ENCODE results near the gene TSPEAR.

Gene TSPEAR

DNA sequence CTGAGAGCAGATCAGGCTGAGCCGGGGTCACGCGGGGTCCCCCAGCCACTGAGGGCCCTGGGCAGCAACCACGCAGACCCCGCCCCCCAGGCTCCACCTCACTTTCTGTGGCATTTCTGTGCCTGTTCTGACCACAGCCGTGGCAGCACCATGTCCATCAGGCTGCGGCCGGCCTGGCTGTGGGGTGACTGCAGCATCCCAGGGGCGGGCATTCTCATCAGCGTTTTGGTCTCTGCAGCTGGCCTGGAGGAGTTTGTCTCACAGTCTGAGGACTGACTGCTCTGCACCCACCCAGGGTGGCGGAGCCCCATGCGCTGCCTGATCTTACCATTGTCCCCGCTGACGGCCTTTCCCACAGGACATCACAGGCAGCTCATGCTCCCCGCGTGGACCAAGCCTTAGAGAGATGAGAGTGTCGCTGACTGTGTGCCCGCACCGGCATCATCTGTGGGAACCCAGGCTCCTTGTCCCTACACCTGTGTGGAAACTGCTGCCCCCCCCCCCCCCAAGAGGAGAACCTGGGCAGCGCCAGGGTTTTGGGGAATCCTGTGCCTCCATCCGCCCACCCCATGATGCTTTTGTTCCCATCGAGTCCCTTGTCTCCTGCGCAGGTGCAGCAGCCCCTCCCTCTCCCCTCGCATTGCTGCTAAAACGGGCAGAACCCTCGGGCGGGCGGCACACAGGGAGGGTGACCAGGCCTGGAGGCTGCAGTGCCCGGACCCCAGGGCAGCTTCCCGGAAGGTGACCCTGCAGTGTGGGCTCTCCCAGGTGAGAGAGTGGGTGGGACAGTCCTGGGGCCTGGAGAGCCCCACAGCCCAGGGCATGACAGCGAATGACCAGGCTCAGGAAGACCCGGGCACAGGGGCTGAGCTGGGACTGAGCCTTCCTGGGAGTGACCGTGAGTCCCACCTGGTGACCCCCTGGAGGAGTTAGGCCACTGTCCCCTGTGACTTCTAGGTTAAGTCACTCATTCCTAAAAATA, 173.2 kb downstream of the TSPEAR start:
- DNase-seq, result no peak

DNA sequence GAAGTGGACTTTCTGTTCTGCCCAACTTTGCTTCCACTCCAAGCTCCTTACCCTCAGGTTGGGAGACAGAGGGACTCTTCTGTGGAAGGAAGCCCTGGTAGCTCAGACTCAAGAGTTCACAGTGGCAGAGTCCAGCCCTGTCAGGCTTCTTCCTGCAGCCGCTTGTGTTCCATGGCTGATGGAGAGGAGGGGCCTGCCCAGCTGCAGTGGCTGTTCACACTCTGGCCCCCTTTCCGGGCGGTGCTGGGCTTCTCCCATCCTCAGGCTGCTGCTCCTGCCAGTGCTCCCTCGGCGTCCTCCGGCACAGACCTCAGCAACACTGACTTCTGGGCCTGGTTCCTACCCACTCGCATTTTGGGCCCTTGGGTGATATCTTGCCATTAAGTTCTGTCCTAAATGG, 175.4 kb downstream of the TSPEAR start:
- no peak for DNase-seq

DNA sequence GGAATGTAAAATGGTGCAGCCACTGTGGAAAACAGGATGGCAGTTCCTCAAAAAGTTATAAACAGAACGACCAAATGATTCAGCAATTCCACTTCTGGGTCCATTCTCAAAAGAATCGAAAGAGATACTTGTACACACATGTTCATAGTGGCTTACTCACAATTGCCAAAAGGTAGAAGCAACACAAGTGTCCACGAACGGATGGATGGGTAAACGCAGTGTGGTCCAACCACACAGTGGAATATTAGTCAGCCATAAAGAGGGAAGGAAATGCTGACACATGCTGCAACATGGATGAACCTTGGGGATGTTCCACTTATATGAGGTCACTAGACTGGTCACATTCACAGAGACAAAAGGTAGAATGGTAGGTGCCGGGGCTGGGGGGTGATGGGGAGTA, 176.7 kb downstream of the TSPEAR start:
- no peak for DNase-seq

DNA sequence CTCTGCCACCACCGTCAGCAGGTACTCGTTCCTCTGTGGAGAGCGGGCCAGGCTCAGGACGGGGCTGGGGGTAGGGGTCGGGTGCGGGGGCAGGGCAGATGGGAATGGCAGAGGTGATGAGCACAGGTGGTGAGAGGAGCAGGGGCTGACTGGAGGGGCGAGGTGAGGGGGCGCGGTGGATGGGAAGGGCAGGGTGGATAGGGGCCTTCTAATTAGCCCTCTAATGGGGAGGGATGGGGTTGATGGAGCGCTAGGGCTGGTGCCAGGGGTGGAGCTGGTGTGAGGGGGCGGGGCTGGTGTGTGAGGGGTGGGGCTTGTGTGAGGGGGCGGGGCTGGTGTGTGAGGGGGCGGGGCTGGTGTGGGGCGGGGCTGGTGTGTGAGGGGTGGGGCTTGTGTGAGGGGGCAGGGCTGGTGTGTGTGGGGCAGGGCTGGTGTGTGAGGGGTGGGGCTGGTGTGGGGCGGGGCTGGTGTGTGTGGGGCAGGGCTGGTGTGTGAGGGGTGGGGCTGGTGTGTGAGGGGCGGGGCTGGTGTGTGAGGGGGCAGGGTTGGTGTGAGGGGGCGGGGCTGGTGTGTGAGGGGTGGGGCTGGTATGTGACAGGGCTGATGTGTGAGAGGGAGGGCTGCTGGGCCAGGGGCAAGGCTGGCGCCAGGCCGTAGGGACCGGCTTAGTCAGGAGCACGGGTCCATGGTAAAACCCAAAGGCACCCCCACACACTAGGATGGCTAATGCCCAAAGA, 177.3 kb downstream of the TSPEAR start:
- DNase-seq, result no peak

DNA sequence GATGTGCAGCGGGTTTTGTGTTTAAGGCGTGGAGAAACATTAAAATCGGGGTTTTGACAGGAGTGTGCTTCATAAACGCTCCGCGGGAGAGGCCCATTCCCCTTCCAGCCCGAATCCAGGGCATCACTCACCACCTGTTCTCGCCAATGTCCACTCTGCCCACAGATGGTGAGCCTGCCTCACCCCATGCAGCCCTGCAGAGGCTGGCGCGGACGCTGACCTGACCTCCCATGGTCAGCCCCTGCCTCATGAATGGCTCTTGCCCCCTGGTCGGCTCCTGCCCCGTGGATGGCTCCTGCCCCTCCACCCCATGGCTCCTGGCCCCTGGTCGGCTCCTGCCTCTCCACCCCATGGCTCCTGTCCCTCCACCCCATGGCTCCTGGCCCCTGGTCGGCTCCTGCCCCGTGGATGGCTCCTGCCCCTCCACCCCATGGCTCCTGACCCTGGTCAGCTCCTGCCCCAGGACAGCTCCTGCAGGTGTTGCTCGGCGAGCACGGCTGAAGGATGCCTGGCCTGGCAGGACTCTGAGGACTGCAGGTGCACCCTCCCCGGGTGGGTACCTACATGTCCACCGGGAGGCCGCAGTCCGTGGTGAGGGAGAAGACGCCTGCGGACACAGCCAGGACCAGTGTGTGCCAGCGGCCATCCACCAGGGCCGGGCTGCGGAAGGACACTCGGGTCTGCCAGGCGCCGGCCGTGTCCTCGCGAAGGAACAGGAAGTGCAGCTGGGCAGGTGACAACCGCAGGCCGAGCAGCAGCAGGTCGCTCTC, 178.1 kb downstream of the TSPEAR start:
- no peak for DNase-seq

DNA sequence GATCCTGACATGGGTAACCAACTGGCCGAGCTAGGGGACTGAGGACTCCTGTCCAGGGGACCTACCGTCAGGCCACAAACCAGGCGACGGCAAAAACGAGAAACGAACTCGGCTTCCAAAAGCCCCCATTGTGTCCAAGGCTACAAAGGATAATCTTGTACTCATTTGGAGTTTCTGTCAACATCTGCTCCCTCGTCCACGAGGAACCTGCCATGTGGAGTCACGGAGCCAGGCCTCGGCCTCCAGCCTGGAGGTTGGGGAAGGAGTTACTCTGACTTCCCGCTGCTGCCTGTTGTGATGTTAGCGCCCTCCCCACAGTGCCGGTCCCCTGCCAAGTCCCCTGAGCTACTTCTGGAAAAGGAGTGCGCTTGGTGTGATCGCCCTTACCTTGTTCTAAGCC, 178.7 kb downstream of the TSPEAR start:
- peak in 1 of 2 experiments; percentile 58 for DNase-seq

DNA sequence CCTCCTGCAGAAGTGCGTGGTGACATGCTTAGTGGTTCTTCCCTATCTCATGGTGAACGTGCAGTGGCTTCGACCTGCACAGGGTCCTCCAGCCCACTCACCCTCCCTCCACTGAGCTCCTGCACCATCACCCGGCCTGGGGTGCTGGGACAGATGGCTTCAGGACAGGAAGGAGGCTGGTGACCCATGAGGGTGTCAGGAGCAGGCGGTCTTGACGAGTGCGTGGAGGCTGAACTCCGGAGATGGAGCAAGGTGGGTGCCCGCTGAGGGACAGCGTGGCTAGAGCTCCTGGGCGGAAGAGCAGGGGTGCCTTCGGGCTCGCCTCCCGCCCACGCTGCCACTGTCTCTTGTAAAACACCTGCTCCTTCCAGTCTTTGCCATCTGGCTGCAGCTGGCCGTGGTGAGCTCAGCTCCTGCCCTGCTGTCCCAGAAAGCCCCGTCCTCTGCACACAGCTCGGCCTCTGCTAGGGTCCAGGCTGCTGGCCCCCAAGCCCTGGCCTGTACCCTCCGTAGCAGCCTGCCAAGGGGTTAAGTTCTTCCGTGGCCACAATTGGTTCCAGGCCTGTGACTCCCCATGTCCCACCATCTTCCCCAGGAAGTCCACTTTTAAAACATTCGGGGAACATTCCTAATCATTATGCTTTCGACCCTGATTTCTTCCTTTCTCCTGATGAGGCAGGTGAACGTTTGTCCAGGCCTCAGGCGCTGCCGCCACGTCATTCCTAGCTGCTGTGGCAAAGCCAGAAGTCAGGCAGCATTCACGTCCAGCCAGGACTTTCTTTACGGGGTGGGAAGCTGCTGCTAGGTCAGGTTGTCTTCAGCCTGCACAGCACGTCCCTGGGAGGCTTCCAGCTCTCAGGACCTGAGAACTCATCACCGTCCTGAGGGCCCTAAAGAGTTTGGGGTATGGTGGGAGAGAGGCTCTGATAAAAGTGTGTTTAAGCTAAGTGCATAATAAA, 179.5 kb downstream of the TSPEAR start:
- DNase-seq, result peak; percentile 74 to 87

DNA sequence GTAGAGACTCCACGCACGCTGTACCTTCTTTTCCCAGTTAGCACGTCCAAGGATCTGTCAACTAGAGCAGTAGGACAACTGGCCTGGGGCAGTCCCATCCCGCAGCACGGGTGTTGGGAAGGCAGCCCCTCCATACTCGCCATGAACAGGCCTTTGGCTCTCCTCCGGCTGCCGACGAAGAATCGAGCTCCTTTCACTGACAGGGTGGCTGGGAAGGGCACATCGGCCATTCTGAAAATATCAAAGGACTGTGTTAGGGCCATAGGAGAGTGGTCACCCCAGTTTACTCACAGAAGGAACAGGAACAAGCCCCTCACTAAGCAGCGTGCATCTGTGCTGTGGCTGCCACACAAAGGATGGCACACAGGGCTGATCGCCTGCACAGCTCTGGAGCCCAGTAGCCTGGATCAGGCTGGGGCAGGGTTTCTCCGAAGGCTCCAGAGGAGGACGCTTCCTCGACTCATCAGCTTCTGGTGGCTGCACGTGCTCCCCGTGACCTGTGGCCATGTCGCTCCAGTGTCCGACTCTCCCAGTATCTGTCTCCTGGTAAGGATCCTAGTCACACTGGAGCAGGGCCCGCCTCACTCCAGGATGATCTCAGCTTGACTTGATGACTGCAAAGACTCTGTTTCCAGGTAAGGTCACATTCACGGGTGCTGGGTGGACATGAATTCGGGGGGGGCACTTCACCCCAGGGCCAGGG, 180.3 kb downstream of the TSPEAR start:
- no peak for DNase-seq

DNA sequence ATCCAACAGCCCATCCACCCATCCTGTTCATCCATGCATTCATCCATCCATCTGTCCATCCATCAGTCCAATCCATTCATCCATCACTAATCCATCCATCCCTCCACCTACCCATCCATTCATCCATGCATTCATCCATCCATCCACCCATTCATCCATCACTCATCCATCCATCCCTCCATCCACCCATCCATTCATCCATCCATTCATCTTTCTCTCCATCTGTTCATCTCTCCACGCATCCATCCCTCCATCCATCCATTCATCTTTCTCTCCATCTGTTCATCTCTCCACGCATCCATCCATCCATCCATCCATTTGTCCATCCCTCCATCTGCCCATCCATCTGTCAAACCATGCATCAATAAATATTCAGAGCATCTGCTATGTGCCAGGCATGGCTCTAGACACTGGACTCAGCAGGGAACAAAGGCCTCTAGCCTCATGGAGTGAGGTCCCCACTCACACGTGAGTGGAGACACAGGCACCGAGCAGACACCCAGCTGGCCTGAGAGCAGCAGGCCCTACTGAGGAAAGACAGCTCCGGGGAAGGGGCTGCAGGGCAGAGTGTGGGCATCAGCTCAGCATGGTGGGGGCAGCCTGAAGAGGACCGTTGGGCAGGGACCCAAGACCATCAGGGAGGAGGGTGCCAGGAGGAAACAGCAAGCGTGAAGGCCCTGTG, 181.0 kb downstream of the TSPEAR start:
- DNase-seq, result peak in 1 of 2 experiments; percentile 71

DNA sequence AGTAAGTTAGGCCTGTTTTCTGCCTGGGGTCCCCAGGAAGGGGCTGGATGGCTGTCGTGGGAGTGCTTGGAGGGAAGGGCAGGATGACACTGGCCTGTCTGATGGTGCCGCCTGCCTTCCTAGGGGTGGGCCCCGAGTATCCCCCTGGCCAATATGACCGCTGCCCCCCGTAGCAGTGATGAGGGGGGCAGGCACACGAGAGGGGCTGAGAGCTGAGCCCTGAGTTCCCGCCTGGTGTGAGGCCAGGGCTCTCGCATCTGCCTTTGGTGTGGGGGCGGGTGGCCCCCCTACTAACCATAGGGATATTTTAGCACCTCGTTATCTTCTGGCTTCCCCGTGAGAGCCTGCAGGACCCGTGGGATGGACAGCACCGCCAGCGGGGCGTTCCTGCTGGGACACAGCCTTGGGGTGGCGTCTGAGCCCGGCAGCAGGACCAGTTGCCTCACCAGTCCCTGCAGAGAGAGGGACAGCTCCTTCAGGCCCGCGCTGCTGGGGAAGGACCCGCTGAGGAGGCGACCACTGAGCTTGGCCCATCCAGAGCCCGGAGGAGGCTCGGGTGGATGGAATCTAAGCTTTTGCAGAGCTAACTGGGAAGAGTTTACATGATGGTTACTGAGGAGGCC, 181.8 kb downstream of the TSPEAR start:
- DNase-seq, result no peak

DNA sequence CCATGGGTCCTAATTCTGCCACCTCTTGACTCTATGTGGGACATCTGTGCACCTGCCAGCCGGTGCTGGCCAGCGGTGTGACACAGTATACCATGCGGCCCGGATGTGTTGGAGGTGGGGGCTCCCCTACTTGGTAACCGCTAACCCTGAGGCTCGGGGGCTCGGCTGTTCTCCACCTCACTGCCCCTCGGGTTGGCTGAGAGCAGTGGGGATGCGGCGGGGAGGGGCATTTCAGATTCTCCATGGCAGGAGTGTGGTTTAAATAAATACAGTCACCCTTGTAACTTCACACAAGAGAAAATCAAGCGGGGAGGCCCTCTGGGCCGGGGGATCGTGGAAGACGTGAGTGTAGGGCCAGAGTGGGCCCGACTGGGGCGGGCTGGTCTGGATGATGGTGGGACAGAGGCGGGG, 182.4 kb downstream of the TSPEAR start:
- no peak for DNase-seq

DNA sequence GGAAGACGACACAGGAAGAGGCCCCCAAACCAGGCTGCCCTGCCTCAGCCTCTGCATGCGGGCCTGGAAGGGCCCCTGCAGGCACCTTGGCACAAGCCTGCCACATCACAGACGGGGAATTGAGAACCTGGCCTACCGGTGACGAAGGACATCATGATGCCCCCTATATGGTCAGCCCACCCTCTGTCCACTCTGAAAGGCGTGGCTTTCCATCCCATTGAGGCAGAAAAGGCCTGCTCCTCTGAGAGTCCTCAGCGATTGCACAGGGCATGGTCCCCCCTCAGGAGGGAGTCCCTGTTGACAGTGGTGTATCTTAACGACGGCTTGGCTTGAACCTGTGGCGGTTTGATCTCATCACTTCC, 182.8 kb downstream of the TSPEAR start:
- DNase-seq, result no peak

DNA sequence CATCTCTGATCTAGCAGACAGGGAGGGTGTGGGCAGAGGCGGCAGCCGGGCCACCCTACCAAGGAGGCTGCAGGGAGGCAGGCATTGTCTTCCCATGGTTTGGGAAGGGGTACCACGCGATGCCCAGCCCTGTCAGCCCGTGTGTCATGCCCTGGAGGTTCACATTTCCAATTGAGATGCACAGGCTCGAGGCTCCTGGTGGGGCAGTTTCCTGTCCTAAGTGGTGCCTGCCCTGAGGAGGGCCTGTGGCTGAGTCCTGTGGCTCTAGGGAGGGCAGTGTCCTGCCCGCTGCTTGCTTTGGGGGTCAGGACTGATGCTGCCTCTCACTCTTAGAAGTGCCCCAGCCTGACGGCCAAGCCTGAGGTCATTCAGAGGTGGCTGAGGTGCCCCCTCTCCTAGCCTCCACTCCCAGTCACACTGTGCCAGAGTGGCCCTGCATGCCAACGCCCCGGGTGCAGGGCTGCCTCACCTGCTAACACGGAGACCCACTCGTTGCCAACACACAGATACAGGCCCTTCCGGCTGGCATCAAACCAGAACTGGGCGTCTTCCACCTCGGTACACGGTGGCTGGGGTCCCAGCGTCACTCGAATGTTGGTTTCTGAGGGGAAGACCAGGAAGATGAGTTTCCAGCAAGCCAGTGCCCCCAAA, 183.3 kb downstream of the TSPEAR start:
- no peak for DNase-seq

DNA sequence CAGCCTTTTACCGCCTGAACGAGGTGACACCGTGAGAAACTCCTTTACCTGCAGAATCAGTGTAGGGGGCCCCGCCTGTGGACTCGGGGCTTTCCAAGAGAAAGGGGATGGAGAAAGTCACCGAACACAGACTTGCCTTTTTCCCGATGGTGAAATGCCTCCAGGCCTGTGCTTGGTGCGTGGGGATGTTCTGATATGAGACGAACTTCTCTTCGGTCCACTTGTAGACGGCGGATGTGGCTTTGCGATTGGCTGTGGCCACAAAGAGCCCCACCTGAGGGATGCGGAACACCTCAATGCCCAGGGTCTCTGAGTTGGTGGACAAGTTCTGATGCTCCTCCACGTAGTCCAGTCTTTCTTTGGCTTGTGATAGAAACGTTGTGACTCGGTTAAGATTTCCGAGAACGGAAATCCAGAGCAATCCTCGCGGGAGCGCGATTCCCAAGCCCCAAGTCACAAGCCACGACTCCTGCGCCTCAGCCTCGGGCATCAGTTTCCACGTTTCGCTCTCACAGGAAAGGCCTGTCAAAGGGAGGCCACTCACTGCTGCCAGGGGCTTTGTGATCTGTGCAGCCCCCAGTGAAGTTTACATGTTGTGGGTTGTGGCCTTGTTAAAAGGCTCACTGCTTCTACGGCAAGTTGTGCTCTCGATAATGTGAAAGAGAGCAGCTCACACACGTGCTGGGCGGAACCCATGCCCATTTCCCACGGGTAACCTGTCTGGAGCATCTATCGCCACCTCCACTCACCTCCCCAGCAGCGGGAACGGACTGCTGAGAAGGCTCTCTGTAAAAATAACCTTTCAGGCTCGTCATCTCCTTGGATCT, 184.0 kb downstream of the TSPEAR start:
- no peak for DNase-seq

DNA sequence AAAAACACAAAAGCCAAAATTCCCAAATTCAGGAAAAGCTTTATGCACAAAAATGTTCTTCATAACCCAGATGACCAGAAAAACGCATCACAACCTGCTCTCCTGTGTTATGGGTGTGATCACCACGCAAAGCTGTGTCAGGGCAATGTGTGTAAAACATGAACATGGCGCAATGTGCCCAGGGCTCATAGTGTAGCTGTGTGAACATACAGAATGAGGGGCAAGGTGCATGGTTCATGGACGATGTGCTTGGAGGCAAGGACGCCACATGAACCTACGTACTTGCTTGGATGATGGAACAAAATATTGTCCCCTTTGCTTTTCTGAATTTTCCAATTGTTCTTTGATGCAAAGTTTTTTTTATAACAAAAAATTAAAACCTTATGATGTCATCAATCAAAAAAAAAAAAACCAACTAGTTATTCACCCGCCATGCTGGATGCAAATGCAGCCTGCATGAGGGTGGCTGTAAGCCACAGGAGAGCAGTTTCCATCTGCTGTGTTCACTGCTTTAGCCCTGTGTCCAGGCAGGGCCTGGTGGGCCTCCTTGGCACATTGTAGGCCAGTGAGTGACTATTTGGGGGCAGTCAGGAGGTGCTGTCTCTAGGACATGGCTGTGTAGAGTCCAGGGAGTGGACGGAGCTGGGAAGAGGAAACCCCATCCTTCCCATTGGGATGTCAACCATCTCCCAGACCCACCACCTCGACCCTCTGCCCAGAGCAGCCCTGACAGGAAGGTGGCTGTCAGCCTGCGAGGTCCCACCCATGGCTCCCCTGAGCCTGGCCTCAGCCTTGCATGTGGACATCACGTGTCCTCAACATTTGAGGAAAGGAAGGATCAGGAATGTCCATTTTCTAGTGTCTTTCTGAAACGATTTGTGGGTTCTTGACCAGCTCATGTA, 185.0 kb downstream of the TSPEAR start:
- no peak for DNase-seq

DNA sequence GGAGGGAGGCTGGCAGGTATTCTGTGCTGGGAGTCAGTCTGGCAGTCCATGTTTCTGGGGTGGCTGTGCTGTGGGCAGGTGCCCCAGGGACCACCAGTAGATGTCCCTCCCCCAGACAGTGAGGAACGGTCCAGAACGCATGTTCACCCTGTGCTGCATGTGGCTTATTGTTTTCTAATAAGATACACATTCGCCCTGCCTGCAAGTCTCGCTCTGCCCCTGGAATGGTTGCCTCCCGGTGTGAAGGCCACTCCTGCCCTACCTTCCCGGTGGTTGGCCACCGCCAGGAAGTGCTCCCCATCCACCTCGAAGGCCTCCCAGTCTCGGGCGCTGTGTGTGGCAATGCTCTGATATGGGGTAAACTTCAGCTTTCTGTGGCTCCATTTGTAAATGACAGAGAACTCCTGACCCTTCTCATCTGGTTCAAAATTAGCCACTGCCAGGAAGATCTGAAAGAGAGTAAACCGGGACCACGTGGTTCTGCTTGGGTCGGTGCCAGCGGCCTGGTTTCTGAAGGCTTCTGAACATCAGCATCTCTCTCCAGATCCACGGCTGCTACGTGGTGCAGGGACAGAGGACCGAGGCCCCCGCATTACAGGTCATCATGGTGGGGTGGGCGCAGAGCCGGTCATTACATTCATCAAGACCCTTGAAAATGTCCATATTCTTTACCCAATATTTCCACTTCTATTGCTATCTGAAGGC, 185.8 kb downstream of the TSPEAR start:
- DNase-seq, result no peak

All from NCI-H524 (cell line).